H1 (cell line): ENCODE measurements around the gene ZC3H18. TPM values are rescaled to one million over a fixed set of nuclear protein-coding genes. Genes with fewer than 3 reads are reported as not detected.
A peak's percentile ranks its signal among the peaks of the same experiment; 100 is the strongest.

ENCODE experiments used
- CTCF ChIA-PET: fragments of 300-600 bp; sonication (Branson Sonifier 250); formaldehyde crosslinking; loops from one replicate; lab custom pipeline; 2021; ENCODE audit not compliant: partially characterized antibody; lab: Charles Lee
- POLR2A ChIA-PET: fragments of 300-600 bp; sonication (Branson Sonifier 250); formaldehyde crosslinking; loops from one replicate; lab custom pipeline; 2021; ENCODE audit warnings: inconsistent platforms; ENCODE audit not compliant: partially characterized antibody; lab: Charles Lee
- DNase-seq, 2 experiments: peaks; one replicate each; pipeline versions ENCODE4 v3.0.0 to v3.0.0-alpha.2; 2010 to 2022; ENCODE audit warnings: low spot score in 2 of 2, low read depth in 1 of 2, mixed read lengths in 1 of 2
- FAIRE-seq: peaks from 2 replicates; lab custom pipeline; 2011; peaks lifted over from hg19 to GRCh38; lab: Jason Lieb, UNC
- H2AFZ ChIP-seq: 2 replicates; pipeline ENCODE4 v1.8.1; 2012; ENCODE audit warnings: low read length, inconsistent platforms
- H2AK5ac ChIP-seq: 2 replicates; pipeline ENCODE4 v1.6.1; 2013; ENCODE audit warnings: low read depth, low read length
- H2BK120ac ChIP-seq: replicated peaks from 2 replicates; pipeline ENCODE3; 2013; ENCODE audit warnings: low read depth, low read length, inconsistent platforms
- H2BK12ac ChIP-seq: 2 replicates; pipeline ENCODE4 v1.6.1; 2013; ENCODE audit warnings: low read depth, low read length
- H2BK15ac ChIP-seq: 2 replicates; pipeline ENCODE4 v1.6.1; 2013; ENCODE audit warnings: low read length
- H2BK20ac ChIP-seq: 2 replicates; pipeline ENCODE4 v1.6.1; 2013; ENCODE audit warnings: low read length
- H2BK5ac ChIP-seq: 2 replicates; pipeline ENCODE4 v1.6.1; 2013; ENCODE audit warnings: low read depth, low read length
- H3K14ac ChIP-seq: 2 replicates; pipeline ENCODE4 v1.6.1; 2013; ENCODE audit warnings: inconsistent platforms; ENCODE audit not compliant: insufficient read length
- H3K18ac ChIP-seq: 2 replicates; pipeline ENCODE4 v1.6.1; 2013; ENCODE audit warnings: low read length; ENCODE audit errors: extremely low read depth
- H3K23ac ChIP-seq: 2 replicates; pipeline ENCODE4 v1.6.1; 2013; ENCODE audit warnings: inconsistent platforms; ENCODE audit not compliant: insufficient read length
- H3K23me2 ChIP-seq: 2 replicates; pipeline ENCODE4 v1.6.1; 2013; ENCODE audit warnings: low read depth, low read length
- H3K27ac ChIP-seq: 2 replicates; pipeline ENCODE4 v1.6.1; 2011; ENCODE audit warnings: low read depth, low read length, inconsistent platforms
- H3K27me3 ChIP-seq, 4 experiments: replicated peaks in 1 of 4; 1 replicate in 1 of 4; 2 replicates in 3 of 4; pipeline versions ENCODE4 v1.6.1 to v1.8.1; 2011 to 2013; ENCODE audit warnings: low read length in 3 of 4, mild to moderate bottlenecking in 3 of 4, inconsistent platforms in 2 of 4, mixed read lengths in 2 of 4, moderate library complexity in 1 of 4; ENCODE audit not compliant: control insufficient read depth in 3 of 4, insufficient read depth in 3 of 4; ENCODE audit errors: extremely low read depth in 1 of 4
- H3K36me3 ChIP-seq, 4 experiments: 2 replicates each; pipeline versions ENCODE4 v1.6.1 to v1.8.1; 2011 to 2013; ENCODE audit warnings: mild to moderate bottlenecking in 4 of 4, low read length in 3 of 4, moderate library complexity in 2 of 4, control low read depth in 1 of 4, inconsistent platforms in 1 of 4; ENCODE audit not compliant: insufficient read depth in 4 of 4, control insufficient read depth in 2 of 4
- H3K4ac ChIP-seq: replicated peaks from 2 replicates; pipeline ENCODE3; 2013; ENCODE audit warnings: low read length, low read depth, mixed read lengths, inconsistent platforms; ENCODE audit not compliant: insufficient read length
- H3K4me1 ChIP-seq, 4 experiments: replicated peaks in 1 of 4; 1 replicate in 1 of 4; 2 replicates in 3 of 4; pipeline versions ENCODE4 v1.6.1 to v1.8.1; 2011 to 2013; ENCODE audit warnings: low read length in 3 of 4, inconsistent platforms in 2 of 4, mixed read lengths in 1 of 4; ENCODE audit not compliant: insufficient read depth in 4 of 4, control insufficient read depth in 3 of 4
- H3K4me2 ChIP-seq, 2 experiments: 2 replicates each; pipeline versions ENCODE4 v1.6.1 to v1.8.1; 2011 to 2013; ENCODE audit warnings: low read depth in 2 of 2, low read length in 2 of 2, control low read depth in 1 of 2, inconsistent platforms in 1 of 2, mild to moderate bottlenecking in 1 of 2; ENCODE audit not compliant: insufficient read depth in 1 of 2
- H3K4me3 ChIP-seq, 4 experiments: fragments of 200-600, 300-600 bp in 1 of 4; sonication (generic), shearing (Covaris generic), sonication (Bioruptor Twin) in 1 of 4; 2 replicates each; pipeline versions ENCODE4 v1.5.1 to v1.8.1; 2011 to 2016; ENCODE audit warnings: low read length in 4 of 4, low read depth in 3 of 4, control low read depth in 2 of 4, inconsistent platforms in 2 of 4, mild to moderate bottlenecking in 2 of 4, mixed read lengths in 1 of 4, moderate library complexity in 1 of 4; ENCODE audit not compliant: insufficient read depth in 2 of 4; ENCODE audit errors: extremely low read depth in 1 of 4
- H3K56ac ChIP-seq: replicated peaks from 2 replicates; pipeline ENCODE3; 2013; ENCODE audit warnings: low read depth, mild to moderate bottlenecking, mixed read lengths, low read length, inconsistent platforms; ENCODE audit not compliant: insufficient read length
- H3K79me1 ChIP-seq: 2 replicates; pipeline ENCODE4 v1.6.1; 2013; ENCODE audit warnings: low read depth, low read length, control low read depth
- H3K79me2 ChIP-seq, 2 experiments: 2 replicates each; pipeline versions ENCODE4 v1.6.1 to v1.8.1; 2012 to 2013; ENCODE audit warnings: low read length in 2 of 2, mild to moderate bottlenecking in 2 of 2, inconsistent platforms in 1 of 2; ENCODE audit not compliant: insufficient read depth in 2 of 2, control insufficient read depth in 1 of 2
- H3K9ac ChIP-seq, 4 experiments: replicated peaks in 1 of 4; 1 replicate in 1 of 4; 2 replicates in 3 of 4; pipeline versions ENCODE4 v1.6.1 to v1.8.1; 2011 to 2013; ENCODE audit warnings: low read depth in 3 of 4, low read length in 3 of 4, control low read depth in 2 of 4, mild to moderate bottlenecking in 2 of 4, moderate library complexity in 2 of 4, inconsistent platforms in 1 of 4; ENCODE audit errors: extremely low read depth in 1 of 4
- H3K9me3 ChIP-seq, 2 experiments: 2 replicates each; pipeline versions ENCODE4 v1.6.1 to v1.8.1; 2012 to 2013; ENCODE audit warnings: mild to moderate bottlenecking in 2 of 2, moderate library complexity in 2 of 2, control low read depth in 1 of 2, inconsistent platforms in 1 of 2, low read depth in 1 of 2, low read length in 1 of 2, mixed read lengths in 1 of 2; ENCODE audit not compliant: insufficient read depth in 2 of 2
- H4K20me1 ChIP-seq, 2 experiments: replicated peaks in 1 of 2; 2 replicates each; pipeline versions ENCODE3 to v1.8.1; 2011 to 2013; ENCODE audit warnings: inconsistent platforms in 2 of 2, low read length in 2 of 2, mild to moderate bottlenecking in 1 of 2; ENCODE audit not compliant: insufficient read depth in 2 of 2, control insufficient read depth in 1 of 2
- H4K5ac ChIP-seq: 2 replicates; pipeline ENCODE4 v1.6.1; 2013; ENCODE audit warnings: low read length, low read depth, mixed read lengths, inconsistent platforms; ENCODE audit not compliant: insufficient read length
- H4K8ac ChIP-seq: 2 replicates; pipeline ENCODE4 v1.8.0; 2013; ENCODE audit warnings: mild to moderate bottlenecking, moderate library complexity, low read length, inconsistent platforms; ENCODE audit not compliant: insufficient read depth; ENCODE audit errors: extremely low read depth
- H4K91ac ChIP-seq: replicated peaks from 2 replicates; pipeline ENCODE3; 2013; ENCODE audit warnings: low read length, mixed read lengths, inconsistent platforms; ENCODE audit not compliant: insufficient read length
- CTBP2 ChIP-seq: IDR thresholded peaks from 2 replicates; pipeline ENCODE4 v1.7.0; 2011; ENCODE audit warnings: borderline replicate concordance, mild to moderate bottlenecking, moderate library complexity, mixed read lengths, low read length; ENCODE audit not compliant: insufficient read depth, insufficient read length
- CTCF ChIP-seq, 3 experiments: IDR thresholded peaks; 1 replicate in 2 of 3; 2 replicates in 1 of 3; pipeline versions ENCODE4 v1.5.1 to v1.6.1; 2011; ENCODE audit warnings: low read length in 3 of 3, mild to moderate bottlenecking in 3 of 3, inconsistent platforms in 2 of 3, low read depth in 1 of 3, moderate library complexity in 1 of 3; ENCODE audit not compliant: insufficient read depth in 1 of 3; ENCODE audit errors: control extremely low read depth in 1 of 3
- whole genome bisulfite sequencing, 2 experiments: shearing (Covaris generic) in 1 of 2; methylation state at CpG; one replicate each; pipeline versions ENCODE4 v1.1.6 to v1.1.7; 2013 to 2015; ENCODE audit warnings: low lambda C conversion rate in 2 of 2, mixed read lengths in 2 of 2, inconsistent platforms in 1 of 2, low coverage in 1 of 2, missing lambda C conversion rate in 1 of 2; ENCODE audit not compliant: insufficient replicate concordance in 2 of 2, insufficient coverage in 1 of 2, insufficient read length in 1 of 2; ENCODE audit errors: extremely low coverage in 1 of 2, missing lambda C conversion rate in 1 of 2; 5-methylcytosine and 5-hydroxymethylcytosine counted together
- polyA plus RNA-seq, 7 experiments: library from polyadenylated mRNA; depleted of rRNA in 3 of 7; stranded (reverse) in 5 of 7; unstranded in 2 of 7; fragments of >200 nt in 5 of 7; fragments of 200-250 nt in 2 of 7; gene quantifications; 1 replicate in 5 of 7; 2 replicates in 1 of 7; 4 replicates in 1 of 7; pipeline versions ENCODE4 v1.2.1 to v1.2.3, GENCODE V29; 2011 to 2013; ENCODE audit warnings: missing spikeins in 2 of 7, mixed read lengths in 2 of 7
- total RNA-seq: library from RNA; stranded (reverse); fragmentation: NEBNext Ultra II Directional; extraction: Animal tissue kit (Norgen Biotek cat#: 25700); gene quantifications from 2 replicates; pipeline ENCODE4 v1.2.1, GENCODE V29; 2021

The ZC3H18 gene
- total and polyA plus RNA-seq, 2 of the 8 experiments (the other 6 are each of a cell fraction or from before 2014, with no cell fraction given): 12.1 to 73.2 TPM

GRCh38 chr16:88536971-88537751 lies 33.0 kb upstream of the ZC3H18 start:
- Histone ChIP-seq H3K27ac (no peak overlapping the region), H3K27me3 (no peaks in the 10 kb centered on the region; a peak in 3 of 7 replicates), H2AFZ (no peak overlapping the region), H3K18ac (no peak overlapping the region), H3K56ac (no peak overlapping the region), H3K79me2 (no peaks in the 10 kb centered on the region), H3K4me1 (peaks cover 0 to 21% (median 8%) of the 10 kb centered on the region in 4 experiments; a peak in 6 of 7 replicates), H3K9me3 (peaks cover 0 to under 1% of the 10 kb centered on the region in 2 experiments; a peak in 1 of 4 replicates), H3K4ac (no peak overlapping the region), H2BK5ac (no peak overlapping the region), H2AK5ac (no peak overlapping the region), H2BK15ac (no peak overlapping the region), H3K23me2 (peaks cover 10% of the 10 kb centered on the region; the same call in 1 of the 2 replicates), H3K9ac (no peak overlapping the region), H3K36me3 (no peaks in the 10 kb centered on the region), H3K79me1 (0 out of 2 replicates have a peak, but pooled peaks cover 4% of the 10 kb centered on the region), H2BK12ac (no peak overlapping the region), H3K14ac (no peak overlapping the region), H4K5ac (no peak overlapping the region), H2BK120ac (no peak overlapping the region), H3K23ac (no peak overlapping the region), H3K4me2 (no peak overlapping the region), H4K91ac (no peak overlapping the region), H3K4me3 (no peak overlapping the region), H4K8ac (no peak overlapping the region), H2BK20ac (no peak overlapping the region), H4K20me1 (peaks cover 0 to 6% of the 10 kb centered on the region in 2 experiments)
- FAIRE-seq: no peak
- no peak for DNase-seq
- WGBS, 2 experiments: 84% methylated on average over 31 of the region's 31 CpGs; no CpG with 5 or more reads in 1 of the 2 experiments
- TF ChIP-seq CTCF (IDR thresholded peaks at IDR 0.05; ENCODE audit: control extremely low read depth in 1 of 3, insufficient read depth in 1 of 3, low read depth in 1 of 3, low read length in 3 of 3) (peak in 2 of 3 experiments; percentile 30 to 38; a peak in 3 of 4 replicates), CTBP2 (no peak)
- POLR2A ChIA-PET: interaction anchor here (1.3 to 1.9 kb wide), 2 partner anchors 11 to 13 kb away, joined by 3 to 5 read pairs; no protein-coding TSS in a partner anchor
- CTCF ChIA-PET: interaction anchor here (0.6 to 2.0 kb wide), 11 partner anchors 9 to 191 kb away, joined by 3 to 12 read pairs (median 5); no protein-coding TSS in a partner anchor
